H1 (cell line): ENCODE results near the gene TRABD2B. TPM values are rescaled to one million over a fixed set of nuclear protein-coding genes. Genes with fewer than 3 reads are reported as not detected.

Source experiments
- CTCF ChIA-PET: fragments of 300-600 bp; sonication (Branson Sonifier 250); formaldehyde crosslinking; loops from one replicate; lab custom pipeline; 2021; ENCODE audit not compliant: partially characterized antibody; lab: Charles Lee
- POLR2A ChIA-PET: fragments of 300-600 bp; sonication (Branson Sonifier 250); formaldehyde crosslinking; loops from one replicate; lab custom pipeline; 2021; ENCODE audit warnings: inconsistent platforms; ENCODE audit not compliant: partially characterized antibody; lab: Charles Lee
- DNase-seq, 2 experiments: peaks; one replicate each; pipeline versions ENCODE4 v3.0.0 to v3.0.0-alpha.2; 2010 to 2022; ENCODE audit warnings: low spot score in 2 of 2, low read depth in 1 of 2, mixed read lengths in 1 of 2
- FAIRE-seq: peaks from 2 replicates; lab custom pipeline; 2011; peaks lifted over from hg19 to GRCh38; lab: Jason Lieb, UNC
- H2AFZ ChIP-seq: 2 replicates; pipeline ENCODE4 v1.8.1; 2012; ENCODE audit warnings: low read length, inconsistent platforms
- H2AK5ac ChIP-seq: 2 replicates; pipeline ENCODE4 v1.6.1; 2013; ENCODE audit warnings: low read depth, low read length
- H2BK120ac ChIP-seq: replicated peaks from 2 replicates; pipeline ENCODE3; 2013; ENCODE audit warnings: low read depth, low read length, inconsistent platforms
- H2BK12ac ChIP-seq: 2 replicates; pipeline ENCODE4 v1.6.1; 2013; ENCODE audit warnings: low read depth, low read length
- H2BK15ac ChIP-seq: 2 replicates; pipeline ENCODE4 v1.6.1; 2013; ENCODE audit warnings: low read length
- H2BK20ac ChIP-seq: 2 replicates; pipeline ENCODE4 v1.6.1; 2013; ENCODE audit warnings: low read length
- H2BK5ac ChIP-seq: 2 replicates; pipeline ENCODE4 v1.6.1; 2013; ENCODE audit warnings: low read depth, low read length
- H3K14ac ChIP-seq: 2 replicates; pipeline ENCODE4 v1.6.1; 2013; ENCODE audit warnings: inconsistent platforms; ENCODE audit not compliant: insufficient read length
- H3K18ac ChIP-seq: 2 replicates; pipeline ENCODE4 v1.6.1; 2013; ENCODE audit warnings: low read length; ENCODE audit errors: extremely low read depth
- H3K23ac ChIP-seq: 2 replicates; pipeline ENCODE4 v1.6.1; 2013; ENCODE audit warnings: inconsistent platforms; ENCODE audit not compliant: insufficient read length
- H3K23me2 ChIP-seq: 2 replicates; pipeline ENCODE4 v1.6.1; 2013; ENCODE audit warnings: low read depth, low read length
- H3K27ac ChIP-seq: 2 replicates; pipeline ENCODE4 v1.6.1; 2011; ENCODE audit warnings: low read depth, low read length, inconsistent platforms
- H3K27me3 ChIP-seq, 4 experiments: replicated peaks in 1 of 4; 1 replicate in 1 of 4; 2 replicates in 3 of 4; pipeline versions ENCODE4 v1.6.1 to v1.8.1; 2011 to 2013; ENCODE audit warnings: low read length in 3 of 4, mild to moderate bottlenecking in 3 of 4, inconsistent platforms in 2 of 4, mixed read lengths in 2 of 4, moderate library complexity in 1 of 4; ENCODE audit not compliant: control insufficient read depth in 3 of 4, insufficient read depth in 3 of 4; ENCODE audit errors: extremely low read depth in 1 of 4
- H3K36me3 ChIP-seq, 4 experiments: 2 replicates each; pipeline versions ENCODE4 v1.6.1 to v1.8.1; 2011 to 2013; ENCODE audit warnings: mild to moderate bottlenecking in 4 of 4, low read length in 3 of 4, moderate library complexity in 2 of 4, control low read depth in 1 of 4, inconsistent platforms in 1 of 4; ENCODE audit not compliant: insufficient read depth in 4 of 4, control insufficient read depth in 2 of 4
- H3K4ac ChIP-seq: replicated peaks from 2 replicates; pipeline ENCODE3; 2013; ENCODE audit warnings: low read length, low read depth, mixed read lengths, inconsistent platforms; ENCODE audit not compliant: insufficient read length
- H3K4me1 ChIP-seq, 4 experiments: replicated peaks in 1 of 4; 1 replicate in 1 of 4; 2 replicates in 3 of 4; pipeline versions ENCODE4 v1.6.1 to v1.8.1; 2011 to 2013; ENCODE audit warnings: low read length in 3 of 4, inconsistent platforms in 2 of 4, mixed read lengths in 1 of 4; ENCODE audit not compliant: insufficient read depth in 4 of 4, control insufficient read depth in 3 of 4
- H3K4me2 ChIP-seq, 2 experiments: 2 replicates each; pipeline versions ENCODE4 v1.6.1 to v1.8.1; 2011 to 2013; ENCODE audit warnings: low read depth in 2 of 2, low read length in 2 of 2, control low read depth in 1 of 2, inconsistent platforms in 1 of 2, mild to moderate bottlenecking in 1 of 2; ENCODE audit not compliant: insufficient read depth in 1 of 2
- H3K4me3 ChIP-seq, 4 experiments: fragments of 200-600, 300-600 bp in 1 of 4; sonication (generic), shearing (Covaris generic), sonication (Bioruptor Twin) in 1 of 4; 2 replicates each; pipeline versions ENCODE4 v1.5.1 to v1.8.1; 2011 to 2016; ENCODE audit warnings: low read length in 4 of 4, low read depth in 3 of 4, control low read depth in 2 of 4, inconsistent platforms in 2 of 4, mild to moderate bottlenecking in 2 of 4, mixed read lengths in 1 of 4, moderate library complexity in 1 of 4; ENCODE audit not compliant: insufficient read depth in 2 of 4; ENCODE audit errors: extremely low read depth in 1 of 4
- H3K56ac ChIP-seq: replicated peaks from 2 replicates; pipeline ENCODE3; 2013; ENCODE audit warnings: low read depth, mild to moderate bottlenecking, mixed read lengths, low read length, inconsistent platforms; ENCODE audit not compliant: insufficient read length
- H3K79me1 ChIP-seq: 2 replicates; pipeline ENCODE4 v1.6.1; 2013; ENCODE audit warnings: low read depth, low read length, control low read depth
- H3K79me2 ChIP-seq, 2 experiments: 2 replicates each; pipeline versions ENCODE4 v1.6.1 to v1.8.1; 2012 to 2013; ENCODE audit warnings: low read length in 2 of 2, mild to moderate bottlenecking in 2 of 2, inconsistent platforms in 1 of 2; ENCODE audit not compliant: insufficient read depth in 2 of 2, control insufficient read depth in 1 of 2
- H3K9ac ChIP-seq, 4 experiments: replicated peaks in 1 of 4; 1 replicate in 1 of 4; 2 replicates in 3 of 4; pipeline versions ENCODE4 v1.6.1 to v1.8.1; 2011 to 2013; ENCODE audit warnings: low read depth in 3 of 4, low read length in 3 of 4, control low read depth in 2 of 4, mild to moderate bottlenecking in 2 of 4, moderate library complexity in 2 of 4, inconsistent platforms in 1 of 4; ENCODE audit errors: extremely low read depth in 1 of 4
- H3K9me3 ChIP-seq, 2 experiments: 2 replicates each; pipeline versions ENCODE4 v1.6.1 to v1.8.1; 2012 to 2013; ENCODE audit warnings: mild to moderate bottlenecking in 2 of 2, moderate library complexity in 2 of 2, control low read depth in 1 of 2, inconsistent platforms in 1 of 2, low read depth in 1 of 2, low read length in 1 of 2, mixed read lengths in 1 of 2; ENCODE audit not compliant: insufficient read depth in 2 of 2
- H4K20me1 ChIP-seq, 2 experiments: replicated peaks in 1 of 2; 2 replicates each; pipeline versions ENCODE3 to v1.8.1; 2011 to 2013; ENCODE audit warnings: inconsistent platforms in 2 of 2, low read length in 2 of 2, mild to moderate bottlenecking in 1 of 2; ENCODE audit not compliant: insufficient read depth in 2 of 2, control insufficient read depth in 1 of 2
- H4K5ac ChIP-seq: 2 replicates; pipeline ENCODE4 v1.6.1; 2013; ENCODE audit warnings: low read length, low read depth, mixed read lengths, inconsistent platforms; ENCODE audit not compliant: insufficient read length
- H4K8ac ChIP-seq: 2 replicates; pipeline ENCODE4 v1.8.0; 2013; ENCODE audit warnings: mild to moderate bottlenecking, moderate library complexity, low read length, inconsistent platforms; ENCODE audit not compliant: insufficient read depth; ENCODE audit errors: extremely low read depth
- H4K91ac ChIP-seq: replicated peaks from 2 replicates; pipeline ENCODE3; 2013; ENCODE audit warnings: low read length, mixed read lengths, inconsistent platforms; ENCODE audit not compliant: insufficient read length
- EZH2 ChIP-seq: fragments of 200-600 bp; sonication (generic); IDR thresholded peaks from 2 replicates; pipeline ENCODE4 v1.7.1; 2012; ENCODE audit warnings: low read depth, mild to moderate bottlenecking, moderate library complexity, low read length, inconsistent platforms; ENCODE audit not compliant: severe bottlenecking
- GABPA ChIP-seq: IDR thresholded peaks from 2 replicates; pipeline ENCODE4 v1.6.1; 2011; ENCODE audit warnings: mild to moderate bottlenecking, low read length, moderate library complexity, borderline replicate concordance; ENCODE audit not compliant: insufficient read depth
- HDAC2 ChIP-seq, 2 experiments: fragments of 300-600 bp in 1 of 2; sonication (generic) in 1 of 2; IDR thresholded peaks; 2 replicates each; pipeline ENCODE4 v1.6.1; 2011 to 2012; ENCODE audit warnings: low read depth in 2 of 2, low read length in 2 of 2, mild to moderate bottlenecking in 2 of 2, moderate library complexity in 2 of 2, borderline replicate concordance in 1 of 2, inconsistent platforms in 1 of 2
- KDM1A ChIP-seq: fragments of 200-600, 300-600 bp; sonication (generic); IDR thresholded peaks from 2 replicates; pipeline ENCODE4 v1.7.1; 2016; ENCODE audit warnings: mild to moderate bottlenecking, low read length, borderline replicate concordance
- KDM4A ChIP-seq: IDR thresholded peaks from one replicate; pipeline ENCODE4 v1.7.1; 2012; ENCODE audit warnings: low read depth, mild to moderate bottlenecking, moderate library complexity, low read length, inconsistent platforms; ENCODE audit not compliant: severe bottlenecking
- RAD21 ChIP-seq, 2 experiments: IDR thresholded peaks in 1 of 2; conservative IDR thresholded peaks in 1 of 2; 2 replicates each; pipeline ENCODE4 v1.6.1; 2011; ENCODE audit warnings: low read depth in 2 of 2, low read length in 2 of 2, improper control_type of control experiment in 1 of 2, inconsistent platforms in 1 of 2, mild to moderate bottlenecking in 1 of 2, moderate library complexity in 1 of 2
- SAP30 ChIP-seq: fragments of 300-600 bp; sonication (generic); IDR thresholded peaks from 2 replicates; pipeline ENCODE4 v1.7.1; 2012; ENCODE audit warnings: low read length, moderate library complexity, mild to moderate bottlenecking, inconsistent platforms; ENCODE audit not compliant: insufficient read depth, insufficient replicate concordance
- TAF7 ChIP-seq: optimal IDR thresholded peaks from 2 replicates; pipeline ENCODE3; 2011; ENCODE audit warnings: low read depth, mild to moderate bottlenecking, inconsistent platforms, low read length, moderate library complexity, borderline replicate concordance
- WGBS, 2 experiments: shearing (Covaris generic) in 1 of 2; methylation state at CpG; one replicate each; pipeline versions ENCODE4 v1.1.6 to v1.1.7; 2013 to 2015; ENCODE audit warnings: low lambda C conversion rate in 2 of 2, mixed read lengths in 2 of 2, inconsistent platforms in 1 of 2, low coverage in 1 of 2, missing lambda C conversion rate in 1 of 2; ENCODE audit not compliant: insufficient replicate concordance in 2 of 2, insufficient coverage in 1 of 2, insufficient read length in 1 of 2; ENCODE audit errors: extremely low coverage in 1 of 2, missing lambda C conversion rate in 1 of 2; 5-methylcytosine and 5-hydroxymethylcytosine counted together
- polyA plus RNA-seq, 7 experiments: library from polyadenylated mRNA; depleted of rRNA in 3 of 7; stranded (reverse) in 5 of 7; unstranded in 2 of 7; fragments of >200 nt in 5 of 7; fragments of 200-250 nt in 2 of 7; gene quantifications; 1 replicate in 5 of 7; 2 replicates in 1 of 7; 4 replicates in 1 of 7; pipeline versions ENCODE4 v1.2.1 to v1.2.3, GENCODE V29; 2011 to 2013; ENCODE audit warnings: missing spikeins in 2 of 7, mixed read lengths in 2 of 7
- total RNA-seq: library from RNA; stranded (reverse); fragmentation: NEBNext Ultra II Directional; extraction: Animal tissue kit (Norgen Biotek cat#: 25700); gene quantifications from 2 replicates; pipeline ENCODE4 v1.2.1, GENCODE V29; 2021
- TF ChIP-seq, protein P1 (sequence below): IDR thresholded peaks from 2 replicates; pipeline ENCODE4 v1.6.1; 2012; ENCODE audit warnings: inconsistent platforms
- TF ChIP-seq, protein P2 (sequence below): IDR thresholded peaks from 2 replicates; pipeline ENCODE4 v1.6.1; 2012; ENCODE audit warnings: low read length, inconsistent platforms

The TRABD2B gene
- total and polyA plus RNA-seq, 2 of the 8 experiments (the other 6 are each of a cell fraction or from before 2014, with no cell fraction given) = 0.95 to 3.4 TPM

DNA sequence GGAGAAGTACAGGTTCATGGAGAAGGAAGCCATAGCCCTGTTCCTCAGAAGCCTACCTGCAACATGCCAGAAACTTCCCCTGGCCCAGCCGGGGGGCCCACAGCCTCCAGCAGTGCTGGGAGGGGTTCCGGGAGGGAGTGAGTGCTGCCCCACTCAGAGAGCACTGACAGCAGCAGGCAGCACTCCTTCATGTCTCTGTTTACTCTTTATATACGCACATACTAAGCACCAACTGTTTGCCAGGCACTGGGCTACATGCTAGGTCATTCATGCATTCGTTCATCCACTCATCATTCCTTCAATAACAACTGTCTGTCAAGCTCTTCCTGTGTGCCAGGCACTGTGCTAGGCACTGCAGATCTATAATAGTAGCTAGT lies 120.6 kb downstream of the TRABD2B start:
- Histone ChIP-seq H2BK20ac (no peak overlapping the region), H3K4me1 (no peaks in the 10 kb centered on the region; a peak in 1 of 7 replicates), H3K9me3 (no peaks in the 10 kb centered on the region), H3K56ac (no peak overlapping the region), H3K9ac (no peak overlapping the region), H3K23me2 (no peaks in the 10 kb centered on the region), H3K4ac (no peak overlapping the region), H3K36me3 (no peaks in the 10 kb centered on the region), H4K20me1 (peaks cover 0 to 3% of the 10 kb centered on the region in 2 experiments), H4K91ac (no peak overlapping the region), H2BK12ac (no peak overlapping the region), H2AFZ (no peak overlapping the region), H3K27me3 (no peaks in the 10 kb centered on the region; a peak in 1 of 7 replicates), H2BK5ac (no peak overlapping the region), H4K8ac (no peak overlapping the region), H3K27ac (no peak overlapping the region), H3K18ac (no peak overlapping the region), H4K5ac (no peak overlapping the region), H3K23ac (no peak overlapping the region), H3K4me2 (no peak overlapping the region), H3K79me1 (no peaks in the 10 kb centered on the region), H3K4me3 (no peak overlapping the region), H2AK5ac (no peak overlapping the region), H2BK15ac (no peak overlapping the region), H3K14ac (no peak overlapping the region), H2BK120ac (no peak overlapping the region), H3K79me2 (no peaks in the 10 kb centered on the region)
- FAIRE-seq (no peak), DNase-seq (no peak)
- ChIA-PET POLR2A (no interaction called here), CTCF (interaction anchor here (0.6 to 1.8 kb wide), 7 partner anchors 9 to 253 kb away, joined by 3 to 6 read pairs (median 3); no protein-coding TSS in a partner anchor)
- 76% methylated on average over 4 of the region's 4 CpGs; no CpG with 5 or more reads in 1 of the 2 experiments for WGBS, 2 experiments
- no peak for TF ChIP-seq RAD21 (IDR thresholded peaks at IDR 0.05 in 1 of 2, conservative IDR thresholded peaks at IDR 0.05 in 1 of 2; ENCODE audit: low read depth in 2 of 2, low read length in 2 of 2)
- TF ChIP-seq, protein P1, sequence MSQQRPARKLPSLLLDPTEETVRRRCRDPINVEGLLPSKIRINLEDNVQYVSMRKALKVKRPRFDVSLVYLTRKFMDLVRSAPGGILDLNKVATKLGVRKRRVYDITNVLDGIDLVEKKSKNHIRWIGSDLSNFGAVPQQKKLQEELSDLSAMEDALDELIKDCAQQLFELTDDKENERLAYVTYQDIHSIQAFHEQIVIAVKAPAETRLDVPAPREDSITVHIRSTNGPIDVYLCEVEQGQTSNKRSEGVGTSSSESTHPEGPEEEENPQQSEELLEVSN = no peak
- no peak for TF ChIP-seq SAP30
- TF ChIP-seq GABPA = no peak
- TF ChIP-seq KDM4A = no peak
- no peak for TF ChIP-seq HDAC2 (IDR thresholded peaks at IDR 0.05; ENCODE audit: borderline replicate concordance in 1 of 2, low read depth in 2 of 2, low read length in 2 of 2)
- TF ChIP-seq EZH2 = no peak
- TF ChIP-seq TAF7 = no peak
- TF ChIP-seq, protein P2, sequence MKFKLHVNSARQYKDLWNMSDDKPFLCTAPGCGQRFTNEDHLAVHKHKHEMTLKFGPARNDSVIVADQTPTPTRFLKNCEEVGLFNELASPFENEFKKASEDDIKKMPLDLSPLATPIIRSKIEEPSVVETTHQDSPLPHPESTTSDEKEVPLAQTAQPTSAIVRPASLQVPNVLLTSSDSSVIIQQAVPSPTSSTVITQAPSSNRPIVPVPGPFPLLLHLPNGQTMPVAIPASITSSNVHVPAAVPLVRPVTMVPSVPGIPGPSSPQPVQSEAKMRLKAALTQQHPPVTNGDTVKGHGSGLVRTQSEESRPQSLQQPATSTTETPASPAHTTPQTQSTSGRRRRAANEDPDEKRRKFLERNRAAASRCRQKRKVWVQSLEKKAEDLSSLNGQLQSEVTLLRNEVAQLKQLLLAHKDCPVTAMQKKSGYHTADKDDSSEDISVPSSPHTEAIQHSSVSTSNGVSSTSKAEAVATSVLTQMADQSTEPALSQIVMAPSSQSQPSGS = no peak
- no peak for TF ChIP-seq KDM1A
